OCI-LY7 (cell line): ENCODE data around the gene HMSD. TPM values are rescaled to one million over a fixed set of nuclear protein-coding genes. Genes with fewer than 3 reads are reported as not detected.

Source experiments
- BruUV-seq: library from RNA; stranded (reverse); fragments of 400-500 nt; replicated peaks from 2 replicates; lab custom pipeline; 2021; lab: Mats Ljungman, UMichigan
- CTCF ChIA-PET: fragments of 300-600 bp; sonication (Branson Sonifier 250); formaldehyde crosslinking; loops from one replicate; lab custom pipeline; 2022; ENCODE audit warnings: antibody characterized with exemption; ENCODE audit not compliant: unreplicated experiment; lab: Charles Lee
- POLR2A ChIA-PET: fragments of 300-600 bp; sonication (Branson Sonifier 250); formaldehyde crosslinking; loops from one replicate; lab custom pipeline; 2022; ENCODE audit warnings: antibody characterized with exemption; lab: Charles Lee
- DNase-seq: peaks from one replicate; pipeline ENCODE4 v3.0.0-alpha.2; 2015; ENCODE audit warnings: low spot score
- H2AFZ ChIP-seq: fragments of 200-600 bp; sonication (generic), shearing (Covaris generic); 2 replicates; pipeline ENCODE4 v1.6.1; 2014; ENCODE audit warnings: mild to moderate bottlenecking, antibody characterized with exemption, low read length, moderate library complexity
- H3K27ac ChIP-seq: fragments of 200-600 bp; sonication (generic); 2 replicates; pipeline ENCODE4 v1.5.1; 2014; ENCODE audit warnings: mixed run types, low read depth, mild to moderate bottlenecking, moderate library complexity, low read length, inconsistent platforms; ENCODE audit not compliant: poor library complexity, severe bottlenecking
- H3K36me3 ChIP-seq: fragments of 200-600 bp; sonication (generic); 2 replicates; pipeline ENCODE4 v1.6.1; 2014; ENCODE audit warnings: mild to moderate bottlenecking, antibody characterized with exemption, low read length, moderate library complexity, mixed read lengths; ENCODE audit not compliant: insufficient read depth
- H3K4me1 ChIP-seq: fragments of 200-600 bp; sonication (generic); 2 replicates; pipeline ENCODE4 v1.5.1; 2014; ENCODE audit warnings: mild to moderate bottlenecking, low read length; ENCODE audit not compliant: insufficient read depth, poor library complexity, severe bottlenecking
- H3K4me2 ChIP-seq: fragments of 200-600 bp; sonication (generic); 2 replicates; pipeline ENCODE4 v1.6.1; 2014; ENCODE audit warnings: mild to moderate bottlenecking, low read length
- H3K4me3 ChIP-seq: fragments of 200-600 bp; sonication (generic); 2 replicates; pipeline ENCODE4 v1.5.1; 2014; ENCODE audit warnings: mild to moderate bottlenecking, low read depth, low read length; ENCODE audit not compliant: poor library complexity, severe bottlenecking
- H3K79me2 ChIP-seq: fragments of 200-600 bp; sonication (generic); 2 replicates; pipeline ENCODE4 v1.6.1; 2016; ENCODE audit warnings: low read depth, mild to moderate bottlenecking, low read length, moderate library complexity, mixed read lengths; ENCODE audit not compliant: insufficient read depth
- H3K9me2 ChIP-seq: fragments of 200-600 bp; sonication (generic); 2 replicates; pipeline ENCODE4 v1.6.1; 2016; ENCODE audit warnings: mild to moderate bottlenecking, low read length, mixed read lengths; ENCODE audit not compliant: insufficient read depth
- H3K9me3 ChIP-seq: fragments of 200-600 bp; sonication (generic); 2 replicates; pipeline ENCODE4 v1.6.1; 2014; ENCODE audit warnings: mild to moderate bottlenecking, mixed run types, low read length, mixed read lengths
- H4K20me1 ChIP-seq: fragments of 200-600 bp; sonication (generic); 2 replicates; pipeline ENCODE4 v1.6.1; 2014; ENCODE audit warnings: mild to moderate bottlenecking, antibody characterized with exemption, low read length, moderate library complexity, mixed read lengths; ENCODE audit not compliant: insufficient read depth
- CTCF ChIP-seq: fragments of 200-600 bp; sonication (generic); conservative IDR thresholded peaks from 2 replicates; pipeline ENCODE4 v1.5.1; 2014; ENCODE audit warnings: mild to moderate bottlenecking, antibody characterized with exemption, low read length, moderate library complexity, mixed read lengths
- EZH2phosphoT487 ChIP-seq: fragments of 200-600 bp; sonication (generic); IDR thresholded peaks from 2 replicates; pipeline ENCODE4 v1.6.1; 2018; ENCODE audit warnings: low read depth, borderline replicate concordance, mild to moderate bottlenecking, mixed run types, antibody characterized with exemption, low read length, moderate library complexity, mixed read lengths
- intact Hi-C: fragments of 100-400 bp; cut with micrococcal nuclease; formaldehyde crosslinking; loops from one replicate; pipeline ENCODE4 v1.10.0; 2022; ENCODE audit not compliant: unreplicated experiment
- total RNA-seq, 2 experiments: library from RNA; depleted of rRNA in 1 of 2; stranded (reverse); fragments of >200 nt in 1 of 2; shearing (Covaris generic) in 1 of 2; gene quantifications; 2 replicates each; pipeline ENCODE4 v1.2.3, GENCODE V29; 2014 to 2022

The HMSD gene
- total RNA-seq, 2 experiments from 2014 or later = not detected

DNA sequence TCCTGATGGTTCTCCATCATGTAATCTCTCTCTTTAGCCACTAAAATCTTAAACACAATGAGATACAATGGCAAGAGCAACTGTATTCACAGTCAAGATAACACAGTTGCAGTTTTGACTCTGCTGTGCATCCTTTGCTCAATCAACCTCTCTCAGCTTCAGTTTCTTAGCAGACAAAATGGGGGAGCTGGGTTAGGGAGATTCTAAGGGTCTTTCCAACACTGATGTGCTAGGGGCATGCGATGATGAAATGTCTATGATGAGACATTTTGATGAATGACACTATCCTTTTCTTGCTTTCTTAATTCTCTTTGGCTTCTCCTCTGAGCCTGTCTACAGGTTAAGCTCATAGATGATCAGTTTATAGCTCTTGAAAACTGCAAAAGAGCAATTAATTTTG, 40.2 kb upstream of the HMSD start:
- CTCF ChIA-PET = no interaction called here

DNA sequence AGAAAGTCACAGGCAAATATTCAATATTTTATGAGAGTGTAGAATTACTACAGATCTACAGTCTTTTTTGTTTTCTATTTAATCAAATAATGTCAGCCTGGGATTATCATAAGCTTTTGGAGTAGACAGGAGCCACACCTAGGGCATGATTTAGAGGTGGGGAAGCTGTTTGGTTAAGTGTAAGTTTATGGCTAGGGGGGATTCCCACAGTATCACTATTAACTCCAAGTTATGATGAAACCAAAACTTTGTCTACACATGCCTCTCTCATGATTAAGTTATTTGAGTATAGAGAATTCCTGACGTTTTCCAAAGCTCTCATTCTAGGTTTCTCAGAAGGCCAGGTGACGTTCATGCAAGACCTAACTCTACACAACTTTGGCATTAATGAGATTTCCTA, 39.2 kb upstream of the HMSD start:
- ChIA-PET CTCF (no interaction called here), POLR2A (no interaction called here)
- no peak for DNase-seq
- Histone ChIP-seq H4K20me1 (no peaks in the 10 kb centered on the region), H3K36me3 (no peaks in the 10 kb centered on the region), H3K4me2 (no peak overlapping the region), H3K4me3 (no peak overlapping the region), H3K27ac (no peak overlapping the region), H3K9me3 (no peaks in the 10 kb centered on the region), H2AFZ (no peak overlapping the region), H3K4me1 (no peaks in the 10 kb centered on the region), H3K79me2 (no peaks in the 10 kb centered on the region), H3K9me2 (no peaks in the 10 kb centered on the region)
- intact Hi-C loops = no loop called here
- TF ChIP-seq CTCF (no peak), EZH2phosphoT487 (no peak)
- no TSS peak for BruUV-seq

More for the DNA sequence above, 40.2 kb upstream of the HMSD start:
- POLR2A ChIA-PET = no interaction called here
- Histone ChIP-seq H3K9me2 (no peaks in the 10 kb centered on the region), H3K9me3 (no peaks in the 10 kb centered on the region), H3K27ac (no peak overlapping the region), H3K4me1 (no peaks in the 10 kb centered on the region), H3K79me2 (no peaks in the 10 kb centered on the region), H2AFZ (no peak overlapping the region), H3K4me3 (no peak overlapping the region), H4K20me1 (no peaks in the 10 kb centered on the region), H3K4me2 (no peak overlapping the region), H3K36me3 (no peaks in the 10 kb centered on the region)
- no TSS peak for BruUV-seq
- TF ChIP-seq CTCF (no peak), EZH2phosphoT487 (no peak)
- intact Hi-C loops = no loop called here
- DNase-seq = no peak

GRCh38 chr18:63917817-63918216, 31.3 kb upstream of the HMSD start:
- Histone ChIP-seq H3K27ac (no peak overlapping the region), H2AFZ (no peak overlapping the region), H3K4me2 (no peak overlapping the region), H3K79me2 (no peaks in the 10 kb centered on the region), H3K36me3 (no peaks in the 10 kb centered on the region), H3K9me2 (no peaks in the 10 kb centered on the region), H3K4me3 (no peak overlapping the region), H3K4me1 (no peaks in the 10 kb centered on the region), H3K9me3 (no peaks in the 10 kb centered on the region), H4K20me1 (no peaks in the 10 kb centered on the region)
- ChIA-PET POLR2A (interaction anchor here (0.8 kb wide), 1 partner anchor 17 kb away, joined by 3 read pairs; no protein-coding TSS in a partner anchor), CTCF (no interaction called here)
- intact Hi-C loops = no loop called here
- TF ChIP-seq CTCF (no peak), EZH2phosphoT487 (no peak)
- no TSS peak for BruUV-seq
- DNase-seq = no peak
